ENCODE results near the gene NETO1. TPM values are rescaled to one million over a fixed set of nuclear protein-coding genes. Genes with fewer than 3 reads are reported as not detected.

NETO1 gene
- total RNA-seq, 6 donors from 2014 or later = 0.47 TPM; not detected in 5

DNA sequence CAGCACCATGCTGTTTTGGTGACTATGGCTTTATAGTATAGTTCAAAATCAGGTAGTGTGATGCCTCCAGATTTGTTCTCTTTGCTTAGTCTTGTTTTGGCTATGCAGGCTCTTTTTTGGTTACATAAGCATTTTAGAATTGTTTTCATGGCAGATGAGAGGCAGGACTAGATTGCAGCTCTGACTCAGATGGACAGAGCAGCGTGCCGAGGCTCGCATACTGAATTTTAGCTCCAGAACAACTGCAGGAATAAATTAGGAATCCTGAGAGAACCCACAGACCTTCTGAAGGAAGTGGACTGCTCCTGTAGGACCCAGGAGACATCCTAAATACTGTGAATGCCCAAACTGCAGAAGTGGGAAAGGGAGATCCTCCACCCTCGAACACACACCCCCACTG, 141.6 kb downstream of the NETO1 start:
- H3K27me3 ChIP-seq = no peaks in the 10 kb centered on the region
- ATAC-seq (ENCODE audit: low FRiP score in 2 of 2) = no peak
- no peaks in the 10 kb centered on the region for H3K4me1 ChIP-seq
- H3K4me3 ChIP-seq = no peak overlapping the region
- no peaks in the 10 kb centered on the region for H3K9me3 ChIP-seq
- 87 to 88% methylated on average over 4 of the region's 4 CpGs for WGBS, 2 donors
- no peak for TF ChIP-seq EP300 (IDR thresholded peaks at IDR 0.05)
- no peak for TF ChIP-seq POLR2A (IDR thresholded peaks at IDR 0.05)
- no peak for TF ChIP-seq POLR2AphosphoS5 (IDR thresholded peaks at IDR 0.05)
- TF ChIP-seq, protein P1, sequence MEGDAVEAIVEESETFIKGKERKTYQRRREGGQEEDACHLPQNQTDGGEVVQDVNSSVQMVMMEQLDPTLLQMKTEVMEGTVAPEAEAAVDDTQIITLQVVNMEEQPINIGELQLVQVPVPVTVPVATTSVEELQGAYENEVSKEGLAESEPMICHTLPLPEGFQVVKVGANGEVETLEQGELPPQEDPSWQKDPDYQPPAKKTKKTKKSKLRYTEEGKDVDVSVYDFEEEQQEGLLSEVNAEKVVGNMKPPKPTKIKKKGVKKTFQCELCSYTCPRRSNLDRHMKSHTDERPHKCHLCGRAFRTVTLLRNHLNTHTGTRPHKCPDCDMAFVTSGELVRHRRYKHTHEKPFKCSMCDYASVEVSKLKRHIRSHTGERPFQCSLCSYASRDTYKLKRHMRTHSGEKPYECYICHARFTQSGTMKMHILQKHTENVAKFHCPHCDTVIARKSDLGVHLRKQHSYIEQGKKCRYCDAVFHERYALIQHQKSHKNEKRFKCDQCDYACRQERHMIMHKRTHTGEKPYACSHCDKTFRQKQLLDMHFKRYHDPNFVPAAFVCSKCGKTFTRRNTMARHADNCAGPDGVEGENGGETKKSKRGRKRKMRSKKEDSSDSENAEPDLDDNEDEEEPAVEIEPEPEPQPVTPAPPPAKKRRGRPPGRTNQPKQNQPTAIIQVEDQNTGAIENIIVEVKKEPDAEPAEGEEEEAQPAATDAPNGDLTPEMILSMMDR (IDR thresholded peaks at IDR 0.05) = no peak
- no peak overlapping the region for H3K27ac ChIP-seq
- no peaks in the 10 kb centered on the region for H3K36me3 ChIP-seq
- no peak for DNase-seq

- WGBS, 2 donors = 63 to 66% methylated on average over 3 of the region's 3 CpGs
- Histone ChIP-seq H3K4me1 (no peaks in the 10 kb centered on the region), H3K4me3 (no peak overlapping the region), H3K9me3 (no peaks in the 10 kb centered on the region), H3K27me3 (no peaks in the 10 kb centered on the region), H3K27ac (no peak overlapping the region), H3K36me3 (no peaks in the 10 kb centered on the region)
- TF ChIP-seq, protein P1 (IDR thresholded peaks at IDR 0.05) = no peak
- TF ChIP-seq POLR2AphosphoS5 (IDR thresholded peaks at IDR 0.05) (no peak), POLR2A (IDR thresholded peaks at IDR 0.05) (no peak), EP300 (IDR thresholded peaks at IDR 0.05) (no peak)
- no peak for ATAC-seq (ENCODE audit: low FRiP score in 2 of 2)
- no peak for DNase-seq
These were observed 146.5 kb downstream of the NETO1 start for GRCh38 chr18:72721330-72721729.

DNA sequence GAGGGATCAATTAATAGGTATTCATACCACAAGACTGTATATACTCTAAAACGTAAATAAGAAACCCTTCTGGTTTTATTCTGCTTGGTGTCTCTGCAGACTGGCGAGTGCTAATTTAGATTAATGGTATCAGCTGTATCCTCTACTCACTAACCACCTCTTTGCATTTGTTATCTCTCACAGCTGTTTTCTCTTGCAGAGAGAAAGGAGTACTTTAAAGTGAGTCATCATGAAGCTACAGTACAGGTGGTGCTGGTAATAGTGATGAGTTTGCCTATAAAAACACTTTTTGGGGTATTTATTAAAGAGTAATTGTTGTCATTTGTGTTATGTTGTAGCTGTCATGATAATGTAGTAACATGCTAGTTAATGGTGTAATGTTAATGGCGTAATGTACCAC, 147.7 kb downstream of the NETO1 start:
- no peaks in the 10 kb centered on the region for H3K27me3 ChIP-seq
- no peaks in the 10 kb centered on the region for H3K9me3 ChIP-seq
- no peak for TF ChIP-seq POLR2A (IDR thresholded peaks at IDR 0.05)
- no peak for TF ChIP-seq POLR2AphosphoS5 (IDR thresholded peaks at IDR 0.05)
- TF ChIP-seq, protein P1 (IDR thresholded peaks at IDR 0.05) = no peak
- TF ChIP-seq EP300 (IDR thresholded peaks at IDR 0.05) = no peak
- H3K27ac ChIP-seq = no peak overlapping the region
- H3K4me3 ChIP-seq = no peak overlapping the region
- no peaks in the 10 kb centered on the region for H3K36me3 ChIP-seq
- DNase-seq = no peak
- no peaks in the 10 kb centered on the region for H3K4me1 ChIP-seq
- ATAC-seq (ENCODE audit: low FRiP score in 2 of 2) = no peak
- WGBS, 2 donors = 41 to 51% methylated on average over 3 of the region's 3 CpGs

- 87 to 100% methylated on average over 4 of the region's 4 CpGs for WGBS, 2 donors
- Histone ChIP-seq H3K9me3 (no peaks in the 10 kb centered on the region), H3K27me3 (no peaks in the 10 kb centered on the region), H3K27ac (no peak overlapping the region), H3K4me1 (no peaks in the 10 kb centered on the region), H3K36me3 (no peaks in the 10 kb centered on the region), H3K4me3 (no peak overlapping the region)
- no peak for DNase-seq
- TF ChIP-seq EP300 (IDR thresholded peaks at IDR 0.05) (no peak), POLR2A (IDR thresholded peaks at IDR 0.05) (no peak), POLR2AphosphoS5 (IDR thresholded peaks at IDR 0.05) (no peak)
- TF ChIP-seq, protein P1 (IDR thresholded peaks at IDR 0.05) = no peak
- ATAC-seq (ENCODE audit: low FRiP score in 2 of 2) = no peak
These were observed 163.6 kb downstream of the NETO1 start for GRCh38 chr18:72704202-72704601.

DNA sequence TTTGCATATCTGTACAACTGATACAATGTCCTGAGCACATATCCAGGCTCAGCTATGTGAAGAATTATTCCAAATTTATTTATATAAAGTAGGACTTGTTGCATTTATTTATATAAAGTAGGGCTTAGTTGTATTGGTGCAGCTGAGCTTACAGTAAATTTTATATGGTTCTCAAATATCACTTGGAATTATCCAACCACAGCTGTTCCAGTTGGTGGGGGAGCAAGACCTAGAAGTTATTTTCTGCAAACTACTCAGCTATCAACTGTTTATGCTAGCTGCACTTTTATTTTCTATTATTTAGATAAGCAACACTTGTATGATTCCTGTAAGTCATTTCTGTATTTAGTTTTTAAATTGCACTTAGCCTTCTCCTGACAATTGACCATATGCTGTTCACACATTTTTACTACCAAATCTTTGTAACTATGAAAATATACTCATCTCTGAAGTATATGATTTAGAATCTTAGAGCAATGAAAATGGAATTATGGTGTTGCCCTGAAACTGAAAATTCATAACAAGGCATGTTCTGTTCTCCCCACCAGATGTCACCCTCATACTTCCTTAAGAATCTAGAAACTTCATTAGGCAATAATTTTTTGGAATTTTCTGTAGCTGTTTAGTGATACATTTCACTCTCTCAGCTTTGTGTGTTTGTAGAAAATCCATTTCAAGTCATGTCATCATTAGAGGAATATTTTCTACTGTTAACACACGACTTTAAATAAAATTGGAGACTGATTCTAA, 166.7 kb downstream of the NETO1 start:
- TF ChIP-seq EP300 (IDR thresholded peaks at IDR 0.05) = no peak
- no peak for TF ChIP-seq POLR2A (IDR thresholded peaks at IDR 0.05)
- TF ChIP-seq, protein P1 (IDR thresholded peaks at IDR 0.05) = no peak
- no peak for TF ChIP-seq POLR2AphosphoS5 (IDR thresholded peaks at IDR 0.05)
- Histone ChIP-seq H3K27me3 (no peaks in the 10 kb centered on the region), H3K27ac (no peak overlapping the region), H3K4me3 (no peak overlapping the region), H3K9me3 (no peaks in the 10 kb centered on the region), H3K36me3 (no peaks in the 10 kb centered on the region), H3K4me1 (no peaks in the 10 kb centered on the region)
- DNase-seq = no peak
- ATAC-seq (ENCODE audit: low FRiP score in 2 of 2) = no peak
- WGBS, 2 donors = 16 to 31% methylated on average over 1 of the region's 1 CpG
